Activated T-helper 17 cell treated with anti-CD3 and anti-CD28 coated beads, Interleukin-2, amount 50 U/mL, for 72 hours (primary cell): ENCODE data around the gene ARL16. TPM values are rescaled to one million over a fixed set of nuclear protein-coding genes. Genes with fewer than 3 reads are reported as not detected.
"Not testable (repeated sequence)": the region's sequence is repeated elsewhere in the genome, so short reads cannot be mapped to it uniquely, and the experiment has no call there.

ENCODE experiments used
- ATAC-seq: fragments of 150-1000 bp; cut with Tn5 transposase; replicated peaks from 2 replicates; pipeline ENCODE4 v1.10.0; 2021; ENCODE audit warnings: mild to moderate bottlenecking, moderate library complexity
- H3K27ac Mint-ChIP-seq: one replicate; pipeline ENCODE4 v1.8.0; 2022; ENCODE audit warnings: mixed read lengths
- H3K27me3 Mint-ChIP-seq: one replicate; pipeline ENCODE4 v1.8.0; 2022; ENCODE audit warnings: mixed read lengths
- H3K36me3 Mint-ChIP-seq: one replicate; pipeline ENCODE4 v1.8.0; 2022; ENCODE audit warnings: low read depth, mild to moderate bottlenecking, mixed read lengths
- H3K4me1 Mint-ChIP-seq: one replicate; pipeline ENCODE4 v1.8.0; 2022; ENCODE audit warnings: mixed read lengths
- H3K4me3 Mint-ChIP-seq: one replicate; pipeline ENCODE4 v1.8.0; 2022; ENCODE audit warnings: mild to moderate bottlenecking, mixed read lengths
- H3K9me3 Mint-ChIP-seq: one replicate; pipeline ENCODE4 v1.8.0; 2022; ENCODE audit warnings: mixed read lengths
- total RNA-seq, 2 donors: library from RNA; stranded (reverse); gene quantifications; one replicate each; pipeline ENCODE4 v1.2.3, GENCODE V29; 2022

Gene ARL16
- total RNA-seq, 2 donors from 2014 or later = 12.6 to 20.9 TPM

- not testable (repeated sequence) for ATAC-seq, H3K9me3 Mint-ChIP-seq, H3K27me3 Mint-ChIP-seq, H3K4me3 Mint-ChIP-seq, H3K27ac Mint-ChIP-seq, H3K4me1 Mint-ChIP-seq
- peaks cover 47% of the 10 kb centered on the region for H3K36me3 Mint-ChIP-seq
Observed at GRCh38 chr17:81675515-81676221, 7.9 kb downstream of the ARL16 start.

GRCh38 chr17:81673561-81674258, 9.9 kb downstream of the ARL16 start:
- ATAC-seq = no peak
- Mint-ChIP-seq H3K9me3 (no peaks in the 10 kb centered on the region), H3K4me3 (no peak overlapping the region), H3K27ac (no peak overlapping the region), H3K4me1 (no peaks in the 10 kb centered on the region), H3K27me3 (no peaks in the 10 kb centered on the region), H3K36me3 (peaks cover 64% of the 10 kb centered on the region)

GRCh38 chr17:81672954-81673353, 10.6 kb downstream of the ARL16 start:
- no peak for ATAC-seq
- no peak overlapping the region for H3K27ac Mint-ChIP-seq
- no peak overlapping the region for H3K4me3 Mint-ChIP-seq
- H3K27me3 Mint-ChIP-seq = no peaks in the 10 kb centered on the region
- peaks cover 3% of the 10 kb centered on the region for H3K4me1 Mint-ChIP-seq
- peaks cover 72% of the 10 kb centered on the region for H3K36me3 Mint-ChIP-seq
- no peaks in the 10 kb centered on the region for H3K9me3 Mint-ChIP-seq

- Mint-ChIP-seq H3K36me3 (peaks cover 76% of the 10 kb centered on the region), H3K4me3 (no peak overlapping the region), H3K9me3 (no peaks in the 10 kb centered on the region), H3K27me3 (no peaks in the 10 kb centered on the region), H3K4me1 (peaks cover 8% of the 10 kb centered on the region), H3K27ac (no peak overlapping the region)
- no peak for ATAC-seq
Observed at GRCh38 chr17:81672504-81672903, 11.1 kb downstream of the ARL16 start.

- Mint-ChIP-seq H3K27ac (peak overlapping the region; percentile 96), H3K4me1 (peaks cover 12% of the 10 kb centered on the region), H3K9me3 (no peaks in the 10 kb centered on the region), H3K36me3 (peaks cover 80% of the 10 kb centered on the region), H3K4me3 (peak overlapping the region; percentile 94), H3K27me3 (no peaks in the 10 kb centered on the region)
- no peak for ATAC-seq
Observed at GRCh38 chr17:81667754-81668153, 15.8 kb downstream of the ARL16 start.

- peak within 1 kb of the TSS; percentile 94 for H3K4me3 Mint-ChIP-seq
Observed at GRCh38 chr17:81666342-81667191, 17.0 kb downstream of the ARL16 start, which contains the start of the genes CCDC137 and OXLD1. Gene CCDC137, plus strand, starts transcription at chr17:81666737. Its CDS starts 30 bp downstream, at chr17:81666767. Gene OXLD1, minus strand, starts transcription at chr17:81666605. Its CDS starts 28 bp downstream, at chr17:81666577.

GRCh38 chr17:81666092-81666341, 17.6 kb downstream of the ARL16 start:
- peak; percentile 3 for ATAC-seq
- H3K36me3 Mint-ChIP-seq = peaks cover 63% of the 10 kb centered on the region
- peak overlapping the region; percentile 94 for H3K4me3 Mint-ChIP-seq
- no peaks in the 10 kb centered on the region for H3K9me3 Mint-ChIP-seq
- peak overlapping the region; percentile 96 for H3K27ac Mint-ChIP-seq
- H3K27me3 Mint-ChIP-seq = no peaks in the 10 kb centered on the region
- peaks cover 12% of the 10 kb centered on the region for H3K4me1 Mint-ChIP-seq

More at GRCh38 chr17:81666342-81667191, 17.0 kb downstream of the ARL16 start, which contains the start of the genes CCDC137 and OXLD1:
- no peaks in the 10 kb centered on the region for H3K27me3 Mint-ChIP-seq
- H3K9me3 Mint-ChIP-seq = no peaks in the 10 kb centered on the region
- H3K36me3 Mint-ChIP-seq = peaks cover 69% of the 10 kb centered on the region
- H3K27ac Mint-ChIP-seq = peak within 1 kb of the TSS; percentile 96
- peak; percentile 92 for ATAC-seq
- peaks cover 12% of the 10 kb centered on the region for H3K4me1 Mint-ChIP-seq

- peak overlapping the region; percentile 96 for H3K27ac Mint-ChIP-seq
- no peaks in the 10 kb centered on the region for H3K9me3 Mint-ChIP-seq
- peaks cover 57% of the 10 kb centered on the region for H3K36me3 Mint-ChIP-seq
- peak; percentile 26 for ATAC-seq
- peaks cover 12% of the 10 kb centered on the region for H3K4me1 Mint-ChIP-seq
- H3K4me3 Mint-ChIP-seq = peak overlapping the region; percentile 94
- H3K27me3 Mint-ChIP-seq = no peaks in the 10 kb centered on the region
Observed at GRCh38 chr17:81665205-81666091, 18.1 kb downstream of the ARL16 start.

GRCh38 chr17:81664051-81664470, 19.5 kb downstream of the ARL16 start:
- peaks cover 12% of the 10 kb centered on the region for H3K4me1 Mint-ChIP-seq
- peak overlapping the region; percentile 87 for H3K27ac Mint-ChIP-seq
- H3K9me3 Mint-ChIP-seq = no peaks in the 10 kb centered on the region
- H3K27me3 Mint-ChIP-seq = no peaks in the 10 kb centered on the region
- ATAC-seq = peak; percentile 7
- H3K36me3 Mint-ChIP-seq = peaks cover 44% of the 10 kb centered on the region
- peak overlapping the region; percentile 94 for H3K4me3 Mint-ChIP-seq

- H3K4me1 Mint-ChIP-seq = peaks cover 4% of the 10 kb centered on the region
- no peak overlapping the region for H3K4me3 Mint-ChIP-seq
Observed at GRCh38 chr17:81662002-81662401, 21.6 kb downstream of the ARL16 start.

GRCh38 chr17:81660441-81660840, 23.2 kb downstream of the ARL16 start:
- H3K36me3 Mint-ChIP-seq = peaks cover 7% of the 10 kb centered on the region
- no peaks in the 10 kb centered on the region for H3K9me3 Mint-ChIP-seq
- peaks cover 4% of the 10 kb centered on the region for H3K4me1 Mint-ChIP-seq
- peak overlapping the region; percentile 66 for H3K27ac Mint-ChIP-seq
- H3K4me3 Mint-ChIP-seq = no peak overlapping the region
- no peak for ATAC-seq
- no peaks in the 10 kb centered on the region for H3K27me3 Mint-ChIP-seq

More at GRCh38 chr17:81662002-81662401, 21.6 kb downstream of the ARL16 start:
- peaks cover 23% of the 10 kb centered on the region for H3K36me3 Mint-ChIP-seq
- H3K27ac Mint-ChIP-seq = peak overlapping the region; percentile 87
- ATAC-seq = no peak
- no peaks in the 10 kb centered on the region for H3K9me3 Mint-ChIP-seq
- no peaks in the 10 kb centered on the region for H3K27me3 Mint-ChIP-seq

- no peaks in the 10 kb centered on the region for H3K4me1 Mint-ChIP-seq
- H3K27ac Mint-ChIP-seq = no peak overlapping the region
- ATAC-seq = no peak
- no peak overlapping the region for H3K4me3 Mint-ChIP-seq
- H3K36me3 Mint-ChIP-seq = no peaks in the 10 kb centered on the region
- no peaks in the 10 kb centered on the region for H3K9me3 Mint-ChIP-seq
- no peaks in the 10 kb centered on the region for H3K27me3 Mint-ChIP-seq
Observed at GRCh38 chr17:81659038-81659437, 24.6 kb downstream of the ARL16 start.

- no peak for ATAC-seq
- Mint-ChIP-seq H3K36me3 (no peaks in the 10 kb centered on the region), H3K27ac (peak overlapping the region; percentile 17), H3K4me3 (no peak overlapping the region), H3K27me3 (peaks cover 1% of the 10 kb centered on the region), H3K4me1 (peaks cover 2% of the 10 kb centered on the region), H3K9me3 (no peaks in the 10 kb centered on the region)
Observed at GRCh38 chr17:81656835-81657234, 26.8 kb downstream of the ARL16 start.
